ENCODE data around the gene MS4A6A.
"Not testable (repeated sequence)": the region's sequence is repeated elsewhere in the genome, so short reads cannot be mapped to it uniquely, and the experiment has no call there.

MS4A6A gene

DNA sequence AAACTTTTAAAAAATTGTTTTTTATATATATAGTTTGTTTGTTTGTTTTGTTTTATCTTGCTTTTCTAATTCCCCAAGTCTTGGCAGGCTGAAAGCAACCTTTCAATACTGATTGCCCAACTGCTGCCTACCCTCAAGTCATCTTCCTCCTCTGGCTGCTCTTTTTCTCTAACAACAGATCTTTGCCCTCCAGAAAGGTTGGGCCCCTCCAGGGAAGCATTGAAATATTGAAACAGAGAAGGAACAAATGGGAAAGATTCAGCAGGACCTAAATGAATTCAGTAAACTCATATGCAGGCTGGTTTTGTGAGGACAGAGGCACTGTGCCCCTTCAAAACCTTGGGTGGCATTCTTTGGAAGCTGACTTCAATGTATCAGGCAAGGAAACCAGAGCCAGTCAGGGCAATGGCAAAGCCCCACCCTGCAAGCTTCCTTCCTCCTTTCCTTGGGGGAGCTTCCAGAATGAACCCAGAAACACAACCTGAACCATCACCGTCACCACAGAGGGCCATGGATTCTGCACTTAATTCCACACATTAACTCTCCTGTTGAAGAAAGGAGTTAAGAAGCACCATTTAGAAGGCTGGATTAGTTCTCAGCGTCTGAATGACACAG is 815 bp upstream of the MS4A6A start:
- DNase-seq, result no peak

DNA sequence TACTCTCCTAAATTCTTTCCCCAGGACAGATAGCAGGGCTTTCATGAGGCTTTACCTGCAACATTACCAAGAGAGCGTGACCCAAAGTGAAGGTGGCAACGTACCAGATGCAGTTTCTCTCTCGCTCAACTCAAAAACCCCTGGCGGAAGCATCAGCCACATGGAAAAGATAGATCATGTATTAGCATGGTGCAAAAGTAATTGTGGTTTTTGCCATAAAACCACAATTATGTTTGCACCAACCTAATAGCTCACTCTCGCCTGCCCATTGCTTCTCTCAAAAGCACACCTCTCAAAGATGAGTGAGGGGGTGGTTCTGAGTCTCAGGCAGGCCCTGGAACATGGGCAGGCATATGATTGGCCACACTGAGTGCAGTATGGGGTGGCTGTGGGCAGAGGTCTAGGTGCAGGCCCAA is 7.0 kb downstream of the MS4A6A start:
- DNase-seq, result no peak

DNA sequence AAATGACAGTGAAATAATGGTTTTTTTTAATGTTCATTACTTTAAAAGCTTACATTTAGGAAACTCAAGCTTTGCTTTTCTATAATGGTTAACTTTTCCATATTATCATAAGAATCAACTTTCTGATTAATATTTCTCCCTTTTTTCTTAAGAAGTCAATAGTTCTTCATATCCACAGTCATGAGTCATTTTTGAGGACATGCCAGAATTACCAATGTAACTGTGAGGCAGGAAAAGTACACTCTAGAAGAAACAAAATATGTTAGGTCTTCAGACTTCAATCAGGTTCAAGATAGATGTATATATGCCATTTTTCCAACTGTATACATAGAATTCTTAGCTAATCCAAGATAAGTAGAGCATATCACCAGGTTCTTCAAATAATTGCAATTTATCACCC is 10.9 kb downstream of the MS4A6A start:
- no peak for DNase-seq

DNA sequence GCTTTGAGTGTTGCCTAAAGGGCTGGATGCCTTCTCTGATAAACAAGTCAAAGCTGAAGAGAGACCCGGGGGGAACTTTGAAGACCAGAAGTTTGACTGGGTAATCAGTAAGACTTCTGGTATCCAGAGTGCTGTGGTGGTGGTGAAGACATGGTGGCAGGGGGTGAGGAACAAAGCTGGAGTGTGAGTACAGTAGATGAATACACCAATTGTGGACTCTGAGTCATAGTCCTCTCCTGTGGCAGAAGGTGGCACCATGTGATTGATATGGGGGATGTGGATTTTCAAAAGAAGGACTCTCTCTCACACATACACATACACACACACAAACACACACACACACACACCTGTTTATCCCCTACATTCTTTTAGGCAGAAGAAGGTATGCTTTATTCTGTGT is 12.3 kb downstream of the MS4A6A start:
- DNase-seq, result no peak

DNA sequence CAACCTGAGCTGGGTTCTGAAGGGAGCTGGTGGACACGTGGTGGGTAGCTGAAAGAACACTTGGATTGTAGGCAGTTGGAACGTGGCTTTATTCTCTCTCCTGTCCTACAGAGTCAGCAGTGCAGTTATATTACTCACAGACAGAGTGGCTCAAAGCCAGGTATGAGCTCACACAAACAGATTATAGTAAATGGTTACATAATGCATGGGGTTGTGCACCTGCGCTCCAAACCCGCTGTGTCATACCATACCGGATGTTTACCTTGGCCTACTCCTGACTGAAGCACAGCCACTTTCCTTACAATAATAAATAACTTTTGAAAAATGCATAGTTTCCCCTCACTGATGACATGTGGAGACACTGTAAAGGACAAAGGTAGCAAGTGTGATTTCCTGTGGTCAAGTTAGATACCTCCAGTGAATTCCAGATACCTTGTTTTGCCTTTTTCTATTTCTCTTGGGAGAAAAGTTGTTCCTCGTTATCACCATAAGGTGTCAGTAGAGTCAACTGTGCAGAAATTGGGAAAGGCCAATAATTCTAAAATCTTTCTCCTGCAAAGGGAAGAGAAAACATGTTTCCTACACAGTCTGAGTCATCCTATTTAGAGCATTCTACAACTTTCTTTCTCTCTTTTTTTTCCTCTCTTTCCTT is 13.5 kb downstream of the MS4A6A start:
- no peak for DNase-seq

DNA sequence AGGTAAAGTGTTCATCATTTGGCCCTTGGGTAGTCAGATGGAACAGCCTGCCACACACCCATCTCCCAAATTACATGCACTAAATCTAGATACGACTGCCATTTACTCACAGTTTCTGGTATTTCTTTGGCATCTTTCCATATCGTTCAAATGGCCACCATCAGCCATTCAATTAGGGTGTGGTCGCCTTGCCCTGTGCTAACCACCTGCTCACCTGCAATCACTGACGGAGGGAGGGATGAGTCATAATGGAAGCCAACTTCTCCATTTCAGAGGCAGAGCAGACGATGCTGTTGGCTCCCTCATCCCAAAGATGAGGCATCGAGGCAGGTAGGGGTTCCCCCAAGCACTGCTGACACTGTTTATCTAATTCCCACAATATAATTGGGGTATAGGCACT is 14.6 kb downstream of the MS4A6A start:
- DNase-seq, result no peak

DNA sequence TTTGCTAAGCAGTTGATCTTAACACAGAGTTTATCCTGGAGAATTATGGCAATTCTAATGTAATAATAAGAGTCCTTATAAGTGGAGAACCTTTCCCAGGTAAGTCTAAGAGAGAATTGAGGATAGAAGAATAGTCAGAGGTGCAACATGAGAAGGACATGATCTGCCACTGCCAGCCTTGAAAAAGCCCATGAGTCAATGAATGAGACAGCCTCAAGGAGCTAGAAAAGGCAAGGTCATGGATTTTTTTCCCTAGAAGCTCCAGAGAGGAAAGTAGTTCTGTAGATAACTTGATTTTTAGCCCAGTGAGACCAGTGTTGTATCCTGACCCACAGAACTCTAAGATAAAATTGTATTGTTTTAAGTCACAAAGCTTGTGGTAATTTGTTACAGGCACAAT is 16.9 kb downstream of the MS4A6A start:
- no peak for DNase-seq

DNA sequence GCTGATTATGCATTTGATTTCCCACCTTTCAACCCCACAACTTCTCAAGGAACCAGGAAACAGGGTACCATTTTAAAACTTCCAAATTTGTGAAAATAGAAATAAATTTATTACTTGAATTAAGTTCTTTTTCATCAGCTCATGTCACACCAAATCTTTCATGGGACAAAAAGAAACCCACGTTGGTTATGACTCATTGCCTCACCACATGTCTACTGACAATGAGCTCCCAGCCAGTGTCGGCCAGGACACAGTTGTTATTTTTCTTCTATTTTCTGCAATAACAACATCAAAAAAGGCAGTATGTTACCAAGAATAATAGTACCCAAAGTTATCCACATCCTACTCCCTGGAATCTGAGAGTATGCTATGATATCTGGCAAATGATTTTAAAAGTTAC is 17.3 kb downstream of the MS4A6A start:
- DNase-seq, result no peak

DNA sequence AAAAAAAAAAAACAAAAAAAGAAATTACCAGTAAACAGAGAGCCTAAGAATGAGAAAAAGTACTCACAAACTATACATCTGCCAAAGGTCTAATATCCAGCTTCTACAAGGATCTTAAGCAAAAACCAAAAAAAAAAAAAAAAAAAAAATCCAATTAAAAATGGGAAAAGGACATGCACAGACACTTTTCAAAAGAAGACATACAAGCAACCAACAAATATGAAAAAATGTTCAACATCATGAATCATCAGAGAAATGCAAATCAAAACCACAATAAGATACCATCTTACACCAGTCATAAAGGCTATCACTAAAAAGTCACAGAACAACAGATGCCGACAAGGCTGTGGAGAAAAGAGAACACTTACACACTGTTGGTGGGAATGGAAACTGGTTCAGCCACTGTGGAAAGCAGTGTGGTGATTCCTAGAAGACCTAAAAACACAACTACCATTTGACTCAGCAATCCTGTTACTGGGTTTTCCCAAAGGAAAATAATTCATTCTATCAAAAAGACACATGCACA is 18.3 kb downstream of the MS4A6A start:
- DNase-seq, result no peak

DNA sequence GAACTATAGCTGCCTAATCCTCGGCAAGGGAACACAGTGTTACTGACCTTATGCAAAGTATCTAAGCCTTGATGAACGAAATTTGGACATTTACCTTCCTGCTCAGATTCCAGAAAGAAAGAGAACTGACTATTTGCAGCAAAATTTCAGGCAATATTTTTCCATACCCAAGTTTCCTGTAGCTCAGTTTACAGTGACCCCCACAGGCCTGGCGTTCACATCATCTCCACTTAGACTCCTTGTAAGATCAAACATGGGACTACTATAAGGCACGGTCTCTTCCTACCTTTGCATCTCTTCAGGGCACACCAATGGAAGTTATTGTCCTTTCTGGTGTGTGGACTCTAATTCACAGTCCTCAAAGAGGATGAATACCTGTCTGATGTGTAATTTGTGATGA is 21.1 kb downstream of the MS4A6A start:
- no peak for DNase-seq

DNA sequence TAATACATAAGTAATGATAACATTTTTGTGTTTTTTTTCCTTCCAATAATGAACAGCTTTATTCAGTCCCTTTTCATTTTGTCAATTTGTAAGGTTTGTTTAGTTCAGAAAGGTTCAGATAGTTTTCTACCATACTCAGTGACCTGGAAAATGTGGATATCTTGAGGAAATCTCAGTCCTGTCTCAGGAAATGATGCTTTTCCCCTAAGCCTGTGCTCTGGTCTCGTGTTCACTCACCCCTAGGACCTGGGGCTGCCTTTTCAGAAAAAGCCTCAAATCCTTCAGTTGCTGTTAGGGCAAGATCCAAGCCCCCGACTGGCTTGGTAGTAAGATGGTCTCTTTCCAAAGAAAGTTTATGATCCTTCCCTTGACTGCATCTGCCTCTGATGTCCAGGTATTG is 21.8 kb downstream of the MS4A6A start:
- DNase-seq, result no peak

DNA sequence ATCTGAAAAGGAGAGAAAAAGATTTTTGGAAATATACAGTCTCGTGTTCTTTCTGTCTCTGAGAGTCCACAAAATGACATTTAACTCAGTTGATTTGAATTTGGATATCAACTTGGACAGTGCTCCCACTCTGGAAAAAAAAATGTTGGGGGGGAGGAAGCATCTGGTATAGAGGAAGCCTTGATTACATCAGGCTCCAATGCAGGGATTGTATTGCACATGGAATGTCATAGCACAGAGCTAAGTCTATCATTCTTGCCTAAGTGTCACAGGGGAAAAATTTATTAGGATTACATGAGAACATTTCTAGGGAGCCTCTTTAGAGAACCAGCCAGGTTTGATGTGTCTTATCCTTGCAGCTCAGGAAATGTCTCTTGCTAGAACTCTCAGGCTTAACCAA is 23.0 kb downstream of the MS4A6A start:
- no peak for DNase-seq

DNA sequence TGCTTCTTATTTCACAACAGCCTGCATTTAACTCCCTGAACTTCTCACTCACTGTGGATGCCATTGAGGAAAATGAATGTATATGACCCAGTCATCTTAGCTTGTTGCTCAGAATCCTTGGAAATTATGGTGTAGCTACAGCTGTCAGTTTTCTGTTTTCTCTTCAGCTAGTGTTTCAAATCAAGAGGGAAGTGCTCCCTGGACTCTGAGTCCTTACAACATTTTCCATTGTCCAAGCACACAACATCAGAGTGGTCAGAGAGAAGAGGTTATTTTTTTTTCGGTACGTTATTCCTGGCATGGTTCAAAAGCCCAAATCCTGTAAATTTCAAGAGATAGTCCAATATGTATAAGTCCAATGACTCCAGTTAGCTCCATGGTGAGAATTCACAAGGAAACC is 23.6 kb downstream of the MS4A6A start:
- DNase-seq, result no peak

DNA sequence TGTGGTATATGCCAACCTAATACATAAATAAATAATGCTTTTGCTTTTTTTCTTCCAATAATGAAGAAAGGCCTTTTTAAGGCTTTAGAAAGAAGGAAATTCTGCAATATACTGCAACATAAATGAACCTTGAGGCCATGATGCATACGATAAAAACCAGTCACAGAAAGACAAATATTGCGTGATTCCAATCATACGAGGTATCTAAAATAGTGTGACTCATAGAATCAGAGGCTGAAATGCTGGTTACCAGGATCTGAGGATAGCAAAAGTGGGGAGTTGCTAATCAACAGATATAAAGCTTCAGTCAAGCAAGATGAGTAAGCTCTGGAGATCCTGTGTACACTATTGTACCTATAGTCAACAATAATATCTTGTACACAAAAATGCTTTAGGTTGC is 24.2 kb downstream of the MS4A6A start:
- DNase-seq, result no peak

DNA sequence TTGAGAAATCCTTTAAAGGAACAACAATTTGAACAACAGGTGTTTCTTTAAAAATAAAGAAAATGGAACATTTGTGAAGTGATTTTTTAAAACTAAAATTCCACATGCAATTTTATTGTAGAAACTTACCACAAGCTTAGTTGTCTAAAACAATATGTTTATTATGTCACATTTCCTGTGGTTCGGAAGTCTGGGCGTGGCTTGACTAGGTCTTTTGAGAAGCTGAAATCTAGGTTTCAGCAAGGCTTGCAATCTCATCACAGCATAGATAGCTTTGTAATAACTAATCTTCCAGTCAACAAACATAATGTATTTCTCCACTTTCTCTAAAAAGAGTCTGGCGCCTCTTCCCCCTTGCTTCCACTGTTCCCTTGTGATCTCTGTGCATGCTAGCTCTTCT is 27.0 kb downstream of the MS4A6A start:
- no peak for DNase-seq

DNA sequence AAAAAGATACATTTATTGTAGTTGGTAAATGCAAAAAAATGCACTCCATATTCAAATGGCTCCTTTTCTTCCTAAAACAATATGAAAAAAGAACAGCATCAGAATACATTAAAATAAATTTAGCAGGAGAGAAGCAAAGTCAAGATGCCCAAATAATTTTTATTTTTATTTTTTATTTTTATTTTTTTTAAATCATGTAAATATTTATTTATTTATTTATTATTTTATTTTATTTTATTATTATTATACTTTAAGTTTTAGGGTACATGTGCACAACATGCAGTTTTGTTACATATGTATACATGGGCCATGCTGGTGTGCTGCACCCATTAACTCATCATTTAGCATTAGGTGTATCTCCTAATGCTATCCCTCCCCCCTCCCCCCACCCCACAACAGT is 30.2 kb downstream of the MS4A6A start:
- not testable (repeated sequence) for DNase-seq

DNA sequence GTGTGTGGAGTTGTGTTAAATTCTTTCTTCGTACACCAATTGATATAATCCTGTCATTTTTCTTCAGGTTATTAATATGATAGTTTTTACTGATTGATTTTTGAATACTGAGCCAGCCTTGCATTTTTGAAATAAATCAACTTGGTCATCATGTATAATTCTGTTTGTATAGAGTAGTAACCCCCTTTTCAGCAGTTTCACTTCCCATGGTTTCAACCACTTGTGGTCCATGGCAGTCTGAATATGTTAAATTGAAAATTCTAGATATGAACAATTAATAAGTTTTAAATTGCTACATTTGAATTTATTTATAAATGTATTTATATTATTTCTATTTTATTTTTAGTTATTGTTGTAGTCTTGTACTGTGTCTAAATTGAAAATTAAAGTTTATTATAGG is 32.6 kb downstream of the MS4A6A start:
- DNase-seq, result no peak

DNA sequence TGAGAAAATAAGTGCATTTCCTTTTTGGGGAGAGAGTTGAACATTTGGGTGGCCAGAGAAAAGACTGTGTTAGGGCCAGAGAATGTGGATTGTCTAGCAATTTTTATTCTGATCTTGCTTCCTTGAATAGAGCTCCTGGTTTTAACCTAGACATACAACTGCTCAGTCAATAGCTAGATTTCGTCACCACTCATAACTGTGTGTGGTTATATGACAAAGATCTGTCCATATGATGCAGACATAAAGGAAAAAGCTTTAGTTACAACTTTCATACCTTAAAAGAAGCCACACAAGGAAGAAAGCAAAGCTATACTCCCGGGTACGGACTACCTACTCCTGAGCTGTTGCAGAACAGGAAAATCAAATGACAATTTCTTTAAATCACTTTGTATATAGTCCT is 37.2 kb downstream of the MS4A6A start:
- no peak for DNase-seq

DNA sequence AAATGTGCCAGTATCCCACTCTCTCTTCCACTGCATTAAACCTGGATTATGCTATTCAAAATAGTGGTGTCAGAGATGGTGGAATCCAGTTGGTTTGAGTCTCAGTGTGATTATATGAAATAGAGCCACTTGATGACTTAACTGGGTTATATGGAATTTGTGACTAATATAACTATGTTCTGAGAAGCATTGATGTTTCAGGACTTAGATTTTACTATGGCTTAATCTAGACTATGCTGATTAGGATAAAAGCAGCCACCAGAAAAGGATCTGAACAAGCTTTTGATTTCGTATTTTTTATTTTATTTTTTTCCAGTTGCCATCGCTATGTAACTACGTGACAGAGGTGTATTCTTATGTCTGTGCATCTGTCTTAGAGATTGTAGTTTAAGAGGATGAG is 39.1 kb downstream of the MS4A6A start:
- no peak for DNase-seq

DNA sequence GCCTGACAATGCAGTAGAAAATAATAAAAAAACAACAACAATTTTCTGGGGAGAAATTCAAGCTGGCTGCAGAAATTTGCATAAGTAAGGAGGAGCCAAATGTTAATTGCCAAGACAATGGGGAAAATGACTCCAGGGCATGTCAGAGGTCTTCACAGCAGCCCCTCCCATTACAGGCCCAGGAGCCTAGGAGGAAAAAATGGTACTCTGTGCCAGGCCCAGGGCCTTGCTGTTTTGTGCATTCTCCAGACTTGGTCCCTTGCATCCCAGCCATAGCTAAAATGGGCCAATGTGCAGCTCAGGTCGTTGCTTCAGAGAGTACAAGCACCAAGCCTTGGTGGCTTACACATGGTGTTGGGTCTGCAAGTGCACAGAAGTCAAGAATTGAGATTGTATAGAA is 49.0 kb downstream of the MS4A6A start:
- DNase-seq, result no peak

DNA sequence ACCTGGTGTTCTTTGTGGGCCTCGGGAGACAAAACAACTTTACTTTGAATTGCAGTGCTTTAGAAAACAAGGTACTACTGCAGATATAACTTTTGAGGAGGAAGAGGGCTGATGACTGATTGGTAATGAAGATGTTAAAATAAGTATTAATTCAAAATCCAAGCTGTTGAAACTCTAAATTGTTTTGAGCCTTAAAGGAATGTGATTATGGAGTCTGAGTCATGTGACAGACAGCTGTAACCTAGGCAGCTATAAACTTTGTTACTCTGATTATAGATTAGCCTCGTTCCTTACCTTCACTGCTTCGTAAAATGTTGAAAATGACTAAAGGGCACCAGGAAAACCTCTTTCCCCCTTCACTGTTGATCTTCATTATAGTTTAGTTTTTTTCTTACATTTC is 51.0 kb downstream of the MS4A6A start:
- no peak for DNase-seq

DNA sequence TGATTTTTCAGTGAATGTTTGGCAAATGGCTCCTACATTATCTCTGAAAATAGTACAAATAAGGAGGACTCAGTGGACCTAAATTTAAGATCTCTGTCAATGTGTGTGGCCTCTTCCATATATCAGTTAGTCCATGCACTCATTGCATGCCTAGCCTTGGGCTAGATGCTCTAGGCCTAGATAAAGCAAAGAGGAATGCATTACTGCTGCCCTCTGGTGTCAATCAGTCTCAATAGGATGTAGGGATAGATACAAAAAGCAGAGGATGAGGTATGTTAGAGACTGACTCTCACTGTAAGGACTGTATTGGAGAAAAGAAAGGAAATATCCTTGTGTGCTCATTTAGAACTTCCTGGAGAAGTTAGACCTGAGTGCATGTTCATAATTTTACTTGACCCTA is 52.4 kb downstream of the MS4A6A start:
- no peak for DNase-seq

DNA sequence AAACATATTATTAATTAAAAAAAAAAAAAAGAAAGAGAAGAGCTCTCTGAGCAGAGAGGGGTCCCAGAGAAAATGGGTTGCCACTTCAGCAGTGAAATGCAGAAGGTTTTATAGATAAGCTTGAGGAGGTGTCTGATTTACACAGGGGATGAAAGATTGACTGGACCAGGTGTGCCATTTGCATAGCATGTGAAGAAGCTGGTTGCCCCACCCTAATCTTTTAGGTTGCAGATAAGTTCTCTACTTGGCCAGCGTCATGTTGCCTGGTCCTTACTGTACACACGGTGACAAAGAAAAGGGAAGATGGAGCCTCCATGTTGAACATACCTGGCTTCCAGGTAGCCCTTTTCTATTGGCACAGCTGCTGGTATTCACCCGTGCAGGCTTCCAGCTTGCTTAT is 53.0 kb downstream of the MS4A6A start:
- DNase-seq, result no peak

DNA sequence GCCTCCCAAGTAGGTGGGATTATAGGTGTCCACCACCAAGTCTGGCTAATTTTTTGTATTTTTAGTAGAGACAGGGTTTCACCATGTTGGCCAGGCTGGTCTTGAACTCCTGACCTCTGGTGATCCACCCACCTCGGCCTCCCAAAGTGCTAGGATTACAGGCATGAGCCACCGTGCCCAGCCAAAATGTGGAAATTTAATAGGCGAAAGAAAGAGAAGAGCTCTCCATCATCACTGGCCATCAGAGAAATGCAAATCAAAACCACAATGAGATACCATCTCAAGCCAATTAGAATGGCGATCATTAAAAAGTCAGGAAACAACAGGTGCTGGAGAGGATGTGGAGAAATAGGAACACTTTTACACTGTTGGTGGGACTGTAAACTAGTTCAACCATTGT is 54.0 kb downstream of the MS4A6A start:
- not testable (repeated sequence) for DNase-seq

DNA sequence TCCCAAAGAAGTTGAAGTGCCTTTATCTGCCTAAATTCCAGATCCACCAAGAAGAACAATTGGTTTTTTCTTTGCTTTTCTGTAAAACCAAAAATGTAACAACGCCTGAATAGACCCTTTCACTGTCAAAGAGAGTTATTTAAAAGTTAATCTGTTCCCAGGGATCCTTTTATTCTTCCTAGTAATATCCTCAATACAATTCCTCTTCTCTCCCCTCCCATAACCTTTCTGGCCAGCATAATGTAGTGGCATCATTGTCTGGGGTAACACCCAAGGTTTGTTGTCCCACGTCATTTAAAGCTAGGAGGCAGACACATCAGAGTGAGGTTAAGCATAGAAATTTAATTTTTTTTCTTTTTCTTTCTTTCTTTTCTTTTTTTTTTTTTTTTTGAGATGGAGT is 54.5 kb downstream of the MS4A6A start:
- no peak for DNase-seq

Data from COR-L47 (cell line).